ENCODE measurements around the gene EFEMP2.

- TF ChIP-seq FOXK2 (IDR thresholded peaks at IDR 0.05), result no peak
- TF ChIP-seq CTBP1 (IDR thresholded peaks at IDR 0.05; ENCODE audit: borderline replicate concordance), result no peak
- no peak for TF ChIP-seq SUZ12 (IDR thresholded peaks at IDR 0.05)
- TF ChIP-seq, protein P1, sequence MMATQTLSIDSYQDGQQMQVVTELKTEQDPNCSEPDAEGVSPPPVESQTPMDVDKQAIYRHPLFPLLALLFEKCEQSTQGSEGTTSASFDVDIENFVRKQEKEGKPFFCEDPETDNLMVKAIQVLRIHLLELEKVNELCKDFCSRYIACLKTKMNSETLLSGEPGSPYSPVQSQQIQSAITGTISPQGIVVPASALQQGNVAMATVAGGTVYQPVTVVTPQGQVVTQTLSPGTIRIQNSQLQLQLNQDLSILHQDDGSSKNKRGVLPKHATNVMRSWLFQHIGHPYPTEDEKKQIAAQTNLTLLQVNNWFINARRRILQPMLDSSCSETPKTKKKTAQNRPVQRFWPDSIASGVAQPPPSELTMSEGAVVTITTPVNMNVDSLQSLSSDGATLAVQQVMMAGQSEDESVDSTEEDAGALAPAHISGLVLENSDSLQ (IDR thresholded peaks at IDR 0.05), result no peak
These were observed 45.4 kb downstream of the EFEMP2 start for GRCh38 chr11:65826984-65827735.

Measured in HEK293T (cell line).